H1 (cell line): ENCODE measurements around the gene UBASH3B. TPM values are rescaled to one million over a fixed set of nuclear protein-coding genes. Genes with fewer than 3 reads are reported as not detected.
A peak's percentile ranks its signal among the peaks of the same experiment; 100 is the strongest.

ENCODE experiments used
- CTCF ChIA-PET: fragments of 300-600 bp; sonication (Branson Sonifier 250); formaldehyde crosslinking; loops from one replicate; lab custom pipeline; 2021; ENCODE audit not compliant: partially characterized antibody; lab: Charles Lee
- POLR2A ChIA-PET: fragments of 300-600 bp; sonication (Branson Sonifier 250); formaldehyde crosslinking; loops from one replicate; lab custom pipeline; 2021; ENCODE audit warnings: inconsistent platforms; ENCODE audit not compliant: partially characterized antibody; lab: Charles Lee
- DNase-seq, 2 experiments: peaks; one replicate each; pipeline versions ENCODE4 v3.0.0 to v3.0.0-alpha.2; 2010 to 2022; ENCODE audit warnings: low spot score in 2 of 2, low read depth in 1 of 2, mixed read lengths in 1 of 2
- FAIRE-seq: peaks from 2 replicates; lab custom pipeline; 2011; peaks lifted over from hg19 to GRCh38; lab: Jason Lieb, UNC
- H2AFZ ChIP-seq: 2 replicates; pipeline ENCODE4 v1.8.1; 2012; ENCODE audit warnings: low read length, inconsistent platforms
- H2AK5ac ChIP-seq: 2 replicates; pipeline ENCODE4 v1.6.1; 2013; ENCODE audit warnings: low read depth, low read length
- H2BK120ac ChIP-seq: replicated peaks from 2 replicates; pipeline ENCODE3; 2013; ENCODE audit warnings: low read depth, low read length, inconsistent platforms
- H2BK12ac ChIP-seq: 2 replicates; pipeline ENCODE4 v1.6.1; 2013; ENCODE audit warnings: low read depth, low read length
- H2BK15ac ChIP-seq: 2 replicates; pipeline ENCODE4 v1.6.1; 2013; ENCODE audit warnings: low read length
- H2BK20ac ChIP-seq: 2 replicates; pipeline ENCODE4 v1.6.1; 2013; ENCODE audit warnings: low read length
- H2BK5ac ChIP-seq: 2 replicates; pipeline ENCODE4 v1.6.1; 2013; ENCODE audit warnings: low read depth, low read length
- H3K14ac ChIP-seq: 2 replicates; pipeline ENCODE4 v1.6.1; 2013; ENCODE audit warnings: inconsistent platforms; ENCODE audit not compliant: insufficient read length
- H3K18ac ChIP-seq: 2 replicates; pipeline ENCODE4 v1.6.1; 2013; ENCODE audit warnings: low read length; ENCODE audit errors: extremely low read depth
- H3K23ac ChIP-seq: 2 replicates; pipeline ENCODE4 v1.6.1; 2013; ENCODE audit warnings: inconsistent platforms; ENCODE audit not compliant: insufficient read length
- H3K23me2 ChIP-seq: 2 replicates; pipeline ENCODE4 v1.6.1; 2013; ENCODE audit warnings: low read depth, low read length
- H3K27ac ChIP-seq: 2 replicates; pipeline ENCODE4 v1.6.1; 2011; ENCODE audit warnings: low read depth, low read length, inconsistent platforms
- H3K27me3 ChIP-seq, 4 experiments: replicated peaks in 1 of 4; 1 replicate in 1 of 4; 2 replicates in 3 of 4; pipeline versions ENCODE4 v1.6.1 to v1.8.1; 2011 to 2013; ENCODE audit warnings: low read length in 3 of 4, mild to moderate bottlenecking in 3 of 4, inconsistent platforms in 2 of 4, mixed read lengths in 2 of 4, moderate library complexity in 1 of 4; ENCODE audit not compliant: control insufficient read depth in 3 of 4, insufficient read depth in 3 of 4; ENCODE audit errors: extremely low read depth in 1 of 4
- H3K36me3 ChIP-seq, 4 experiments: 2 replicates each; pipeline versions ENCODE4 v1.6.1 to v1.8.1; 2011 to 2013; ENCODE audit warnings: mild to moderate bottlenecking in 4 of 4, low read length in 3 of 4, moderate library complexity in 2 of 4, control low read depth in 1 of 4, inconsistent platforms in 1 of 4; ENCODE audit not compliant: insufficient read depth in 4 of 4, control insufficient read depth in 2 of 4
- H3K4ac ChIP-seq: replicated peaks from 2 replicates; pipeline ENCODE3; 2013; ENCODE audit warnings: low read length, low read depth, mixed read lengths, inconsistent platforms; ENCODE audit not compliant: insufficient read length
- H3K4me1 ChIP-seq, 4 experiments: replicated peaks in 1 of 4; 1 replicate in 1 of 4; 2 replicates in 3 of 4; pipeline versions ENCODE4 v1.6.1 to v1.8.1; 2011 to 2013; ENCODE audit warnings: low read length in 3 of 4, inconsistent platforms in 2 of 4, mixed read lengths in 1 of 4; ENCODE audit not compliant: insufficient read depth in 4 of 4, control insufficient read depth in 3 of 4
- H3K4me2 ChIP-seq, 2 experiments: 2 replicates each; pipeline versions ENCODE4 v1.6.1 to v1.8.1; 2011 to 2013; ENCODE audit warnings: low read depth in 2 of 2, low read length in 2 of 2, control low read depth in 1 of 2, inconsistent platforms in 1 of 2, mild to moderate bottlenecking in 1 of 2; ENCODE audit not compliant: insufficient read depth in 1 of 2
- H3K4me3 ChIP-seq, 4 experiments: fragments of 200-600, 300-600 bp in 1 of 4; sonication (generic), shearing (Covaris generic), sonication (Bioruptor Twin) in 1 of 4; 2 replicates each; pipeline versions ENCODE4 v1.5.1 to v1.8.1; 2011 to 2016; ENCODE audit warnings: low read length in 4 of 4, low read depth in 3 of 4, control low read depth in 2 of 4, inconsistent platforms in 2 of 4, mild to moderate bottlenecking in 2 of 4, mixed read lengths in 1 of 4, moderate library complexity in 1 of 4; ENCODE audit not compliant: insufficient read depth in 2 of 4; ENCODE audit errors: extremely low read depth in 1 of 4
- H3K56ac ChIP-seq: replicated peaks from 2 replicates; pipeline ENCODE3; 2013; ENCODE audit warnings: low read depth, mild to moderate bottlenecking, mixed read lengths, low read length, inconsistent platforms; ENCODE audit not compliant: insufficient read length
- H3K79me1 ChIP-seq: 2 replicates; pipeline ENCODE4 v1.6.1; 2013; ENCODE audit warnings: low read depth, low read length, control low read depth
- H3K79me2 ChIP-seq, 2 experiments: 2 replicates each; pipeline versions ENCODE4 v1.6.1 to v1.8.1; 2012 to 2013; ENCODE audit warnings: low read length in 2 of 2, mild to moderate bottlenecking in 2 of 2, inconsistent platforms in 1 of 2; ENCODE audit not compliant: insufficient read depth in 2 of 2, control insufficient read depth in 1 of 2
- H3K9ac ChIP-seq, 4 experiments: replicated peaks in 1 of 4; 1 replicate in 1 of 4; 2 replicates in 3 of 4; pipeline versions ENCODE4 v1.6.1 to v1.8.1; 2011 to 2013; ENCODE audit warnings: low read depth in 3 of 4, low read length in 3 of 4, control low read depth in 2 of 4, mild to moderate bottlenecking in 2 of 4, moderate library complexity in 2 of 4, inconsistent platforms in 1 of 4; ENCODE audit errors: extremely low read depth in 1 of 4
- H3K9me3 ChIP-seq, 2 experiments: 2 replicates each; pipeline versions ENCODE4 v1.6.1 to v1.8.1; 2012 to 2013; ENCODE audit warnings: mild to moderate bottlenecking in 2 of 2, moderate library complexity in 2 of 2, control low read depth in 1 of 2, inconsistent platforms in 1 of 2, low read depth in 1 of 2, low read length in 1 of 2, mixed read lengths in 1 of 2; ENCODE audit not compliant: insufficient read depth in 2 of 2
- H4K20me1 ChIP-seq, 2 experiments: replicated peaks in 1 of 2; 2 replicates each; pipeline versions ENCODE3 to v1.8.1; 2011 to 2013; ENCODE audit warnings: inconsistent platforms in 2 of 2, low read length in 2 of 2, mild to moderate bottlenecking in 1 of 2; ENCODE audit not compliant: insufficient read depth in 2 of 2, control insufficient read depth in 1 of 2
- H4K5ac ChIP-seq: 2 replicates; pipeline ENCODE4 v1.6.1; 2013; ENCODE audit warnings: low read length, low read depth, mixed read lengths, inconsistent platforms; ENCODE audit not compliant: insufficient read length
- H4K8ac ChIP-seq: 2 replicates; pipeline ENCODE4 v1.8.0; 2013; ENCODE audit warnings: mild to moderate bottlenecking, moderate library complexity, low read length, inconsistent platforms; ENCODE audit not compliant: insufficient read depth; ENCODE audit errors: extremely low read depth
- H4K91ac ChIP-seq: replicated peaks from 2 replicates; pipeline ENCODE3; 2013; ENCODE audit warnings: low read length, mixed read lengths, inconsistent platforms; ENCODE audit not compliant: insufficient read length
- TEAD4 ChIP-seq: IDR thresholded peaks from 2 replicates; pipeline ENCODE4 v1.6.1; 2012; ENCODE audit warnings: low read depth, low read length, inconsistent platforms, mixed read lengths
- YY1 ChIP-seq: IDR thresholded peaks from 2 replicates; pipeline ENCODE4 v1.6.1; 2011; ENCODE audit warnings: low read depth, mild to moderate bottlenecking, low read length
- WGBS, 2 experiments: shearing (Covaris generic) in 1 of 2; methylation state at CpG; one replicate each; pipeline versions ENCODE4 v1.1.6 to v1.1.7; 2013 to 2015; ENCODE audit warnings: low lambda C conversion rate in 2 of 2, mixed read lengths in 2 of 2, inconsistent platforms in 1 of 2, low coverage in 1 of 2, missing lambda C conversion rate in 1 of 2; ENCODE audit not compliant: insufficient replicate concordance in 2 of 2, insufficient coverage in 1 of 2, insufficient read length in 1 of 2; ENCODE audit errors: extremely low coverage in 1 of 2, missing lambda C conversion rate in 1 of 2; 5-methylcytosine and 5-hydroxymethylcytosine counted together
- polyA plus RNA-seq, 7 experiments: library from polyadenylated mRNA; depleted of rRNA in 3 of 7; stranded (reverse) in 5 of 7; unstranded in 2 of 7; fragments of >200 nt in 5 of 7; fragments of 200-250 nt in 2 of 7; gene quantifications; 1 replicate in 5 of 7; 2 replicates in 1 of 7; 4 replicates in 1 of 7; pipeline versions ENCODE4 v1.2.1 to v1.2.3, GENCODE V29; 2011 to 2013; ENCODE audit warnings: missing spikeins in 2 of 7, mixed read lengths in 2 of 7
- total RNA-seq: library from RNA; stranded (reverse); fragmentation: NEBNext Ultra II Directional; extraction: Animal tissue kit (Norgen Biotek cat#: 25700); gene quantifications from 2 replicates; pipeline ENCODE4 v1.2.1, GENCODE V29; 2021

The UBASH3B gene
- total and polyA plus RNA-seq, 2 of the 8 experiments (the other 6 are each of a cell fraction or from before 2014, with no cell fraction given), result 7.5 to 9.5 TPM

DNA sequence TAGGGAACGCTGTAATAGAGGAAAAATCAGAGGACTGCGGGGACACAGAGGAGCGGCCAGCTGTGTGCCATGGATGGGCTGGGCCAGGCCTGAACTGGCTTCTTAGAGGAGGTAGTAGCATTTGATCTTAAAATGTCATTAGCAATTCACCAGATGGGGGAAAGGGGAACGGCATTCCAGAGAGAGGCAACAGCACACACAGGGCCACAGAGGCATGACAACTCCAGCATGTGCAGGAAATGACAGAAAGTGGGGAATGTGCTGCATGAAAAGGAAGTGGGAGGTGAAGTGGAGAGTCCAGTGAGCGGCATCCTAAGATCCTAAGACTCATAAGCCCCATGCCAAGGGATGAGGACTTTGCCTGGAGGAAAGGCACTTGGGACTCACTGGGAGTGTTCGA lies 69.0 kb downstream of the UBASH3B start:
- H4K91ac ChIP-seq, result no peak overlapping the region
- POLR2A ChIA-PET, result no interaction called here
- H3K9ac ChIP-seq, result no peak overlapping the region
- no peak overlapping the region for H3K18ac ChIP-seq
- H2AFZ ChIP-seq, result no peak overlapping the region
- no peak overlapping the region for H3K27ac ChIP-seq
- DNase-seq, result no peak
- no peak overlapping the region for H3K4me3 ChIP-seq
- H3K4ac ChIP-seq, result no peak overlapping the region
- no peaks in the 10 kb centered on the region for H3K23me2 ChIP-seq
- no peak overlapping the region for H3K14ac ChIP-seq
- no peaks in the 10 kb centered on the region for H4K20me1 ChIP-seq
- H2BK20ac ChIP-seq, result 0 out of 2 replicates have a peak overlapping the region, but pooled peaks have one; percentile 16
- H3K36me3 ChIP-seq, result peaks cover 0 to 3% (median 0%) of the 10 kb centered on the region in 4 experiments; a peak in 1 of 8 replicates
- 0 out of 2 replicates have a peak, but pooled peaks have one; percentile 14 for TF ChIP-seq TEAD4
- TF ChIP-seq YY1, result no peak
- H4K8ac ChIP-seq, result no peak overlapping the region
- H3K23ac ChIP-seq, result no peak overlapping the region
- no peak overlapping the region for H2BK120ac ChIP-seq
- no peak overlapping the region for H2AK5ac ChIP-seq
- no peaks in the 10 kb centered on the region for H3K79me2 ChIP-seq
- H3K79me1 ChIP-seq, result no peaks in the 10 kb centered on the region
- H3K9me3 ChIP-seq, result no peaks in the 10 kb centered on the region
- no peak overlapping the region for H2BK15ac ChIP-seq
- H2BK12ac ChIP-seq, result no peak overlapping the region; the same call in 1 of the 2 replicates
- H2BK5ac ChIP-seq, result no peak overlapping the region
- no peak overlapping the region for H4K5ac ChIP-seq
- H3K4me2 ChIP-seq, result no peak overlapping the region
- H3K56ac ChIP-seq, result no peak overlapping the region
- no peak for FAIRE-seq
- peaks cover 0 to 7% (median 3%) of the 10 kb centered on the region in 4 experiments; a peak in 4 of 7 replicates for H3K4me1 ChIP-seq
- CTCF ChIA-PET, result interaction anchor here (1.0 to 1.4 kb wide), 2 partner anchors 12 to 14 kb away, joined by 5 read pairs; no protein-coding TSS in a partner anchor
- 73% methylated on average over 6 of the region's 6 CpGs; no CpG with 5 or more reads in 1 of the 2 experiments for WGBS, 2 experiments
- H3K27me3 ChIP-seq, result no peaks in the 10 kb centered on the region
